Putamen (tissue), 1 donor: ENCODE measurements around the gene PLA2G12A.
A peak's percentile ranks its signal among the peaks of the same experiment; 100 is the strongest.

ENCODE experiments used
- DNase-seq: peaks from one replicate; pipeline ENCODE4 v3.0.0-alpha.2; 2016; ENCODE audit warnings: low spot score

PLA2G12A gene

GRCh38 chr4:109729718-109730618, at the start of gene PLA2G12A:
Gene PLA2G12A, minus strand, starts transcription at chr4:109730070. Its CDS starts 261 bp downstream, at chr4:109729809.
- peak; percentile 78 for DNase-seq

GRCh38 chr4:109764789-109765402, 35.0 kb upstream of the PLA2G12A start:
- DNase-seq = no peak

- DNase-seq = no peak
Observed at GRCh38 chr4:109764376-109764775, 34.5 kb upstream of the PLA2G12A start.

- DNase-seq = no peak
Observed at GRCh38 chr4:109760682-109761081, 30.8 kb upstream of the PLA2G12A start.

DNA sequence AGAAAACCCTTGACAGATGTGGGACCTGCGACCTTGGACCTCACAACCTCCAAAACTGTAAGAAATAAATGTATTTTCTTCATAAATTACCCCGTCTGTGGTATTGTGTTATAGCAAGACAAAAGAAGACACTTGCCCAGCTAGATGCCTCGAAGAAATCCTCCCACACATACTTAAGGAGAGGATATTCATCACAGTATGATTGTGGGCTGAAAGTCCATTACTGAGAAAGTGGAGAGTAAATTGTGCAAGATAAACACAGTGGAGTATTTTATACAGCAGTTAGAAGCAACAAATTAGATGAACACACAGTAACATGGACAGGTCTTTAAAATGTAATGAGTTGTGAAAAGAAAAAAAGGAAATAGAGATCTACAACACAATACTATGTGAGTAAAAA, 25.8 kb upstream of the PLA2G12A start:
- DNase-seq = no peak

DNA sequence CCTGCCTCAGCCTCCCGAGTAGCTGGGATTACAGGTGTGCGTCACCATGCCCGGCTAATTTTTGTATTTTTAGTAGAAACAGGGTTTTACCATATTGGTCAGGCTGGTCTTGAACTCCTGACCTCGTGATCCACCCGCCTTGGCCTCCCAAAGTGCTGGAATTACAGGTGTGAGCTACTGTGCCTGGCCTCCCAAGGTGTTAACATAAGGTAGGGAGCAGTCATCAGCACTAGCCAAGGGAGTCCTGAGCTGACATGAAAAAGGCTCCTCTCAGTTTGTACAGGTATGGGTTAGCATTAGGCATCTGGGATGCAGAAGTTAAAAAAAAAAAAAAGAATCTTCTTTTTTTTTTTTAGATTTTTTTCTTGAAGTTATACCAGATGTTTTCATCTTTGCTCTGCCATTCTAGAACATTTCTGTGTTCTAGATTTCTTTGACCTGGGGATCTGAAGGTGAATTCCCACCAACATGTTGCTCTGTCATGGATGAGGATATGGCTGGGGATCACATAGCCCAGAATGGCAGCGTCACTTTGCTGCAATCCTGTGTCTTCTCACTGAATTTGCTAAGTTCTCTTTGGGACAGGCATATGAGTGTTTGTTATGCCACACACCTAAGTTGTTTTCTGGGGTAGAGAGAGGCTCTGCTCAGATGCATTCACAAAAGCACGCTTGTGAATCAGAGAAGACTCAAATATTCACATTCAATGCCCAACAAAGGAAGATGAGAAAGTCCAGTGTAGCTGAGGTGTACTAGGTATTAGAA, 24.4 kb upstream of the PLA2G12A start:
- no peak for DNase-seq

DNA sequence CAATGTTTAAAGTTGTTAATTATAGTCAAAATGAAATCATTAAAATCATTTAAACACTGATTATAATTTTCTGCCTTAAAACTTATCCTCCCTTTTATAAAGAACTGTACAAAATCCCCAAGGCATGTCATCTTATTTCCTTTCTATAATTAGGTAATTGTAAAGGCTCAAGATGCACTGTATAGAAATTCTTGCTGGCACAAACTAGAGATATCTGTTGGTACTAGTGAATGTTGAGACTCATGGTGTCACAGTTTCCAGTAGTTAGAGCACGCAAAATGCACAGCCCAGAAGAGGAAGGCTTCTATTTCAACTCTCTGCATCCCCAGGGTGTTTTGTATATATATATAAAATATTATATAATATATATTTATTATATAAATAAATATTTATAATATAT, 22.7 kb upstream of the PLA2G12A start:
- no peak for DNase-seq

- DNase-seq = no peak
Observed at GRCh38 chr4:109751852-109752251, 22.0 kb upstream of the PLA2G12A start.

DNA sequence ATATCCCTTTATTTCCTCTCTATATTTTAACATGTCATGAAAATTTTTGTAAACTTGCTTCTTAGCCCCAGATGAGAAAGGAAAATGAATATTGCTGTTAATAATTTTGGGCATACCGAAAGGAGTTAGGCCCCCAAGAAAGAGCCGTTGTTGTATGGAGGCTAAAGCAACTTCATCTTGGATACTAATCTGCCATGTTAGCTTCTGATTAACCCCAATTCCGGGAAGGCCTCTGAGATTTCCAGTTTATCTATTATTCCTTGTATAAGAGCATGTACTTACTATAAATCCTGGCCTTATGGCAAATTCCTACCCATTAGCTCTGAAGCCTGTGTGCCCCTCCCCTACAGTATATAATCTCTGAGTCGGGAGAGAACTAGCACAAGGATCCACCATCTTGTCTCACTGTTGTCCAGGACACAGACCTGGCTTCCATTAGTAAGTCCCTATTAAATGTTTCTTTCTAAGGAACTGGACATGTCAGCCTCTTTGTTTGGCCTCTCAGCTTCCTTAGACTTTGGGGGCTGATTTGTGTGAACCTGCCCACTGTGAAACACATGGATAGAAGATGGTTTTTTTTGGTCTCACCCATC, 20.9 kb upstream of the PLA2G12A start:
- DNase-seq = no peak

DNA sequence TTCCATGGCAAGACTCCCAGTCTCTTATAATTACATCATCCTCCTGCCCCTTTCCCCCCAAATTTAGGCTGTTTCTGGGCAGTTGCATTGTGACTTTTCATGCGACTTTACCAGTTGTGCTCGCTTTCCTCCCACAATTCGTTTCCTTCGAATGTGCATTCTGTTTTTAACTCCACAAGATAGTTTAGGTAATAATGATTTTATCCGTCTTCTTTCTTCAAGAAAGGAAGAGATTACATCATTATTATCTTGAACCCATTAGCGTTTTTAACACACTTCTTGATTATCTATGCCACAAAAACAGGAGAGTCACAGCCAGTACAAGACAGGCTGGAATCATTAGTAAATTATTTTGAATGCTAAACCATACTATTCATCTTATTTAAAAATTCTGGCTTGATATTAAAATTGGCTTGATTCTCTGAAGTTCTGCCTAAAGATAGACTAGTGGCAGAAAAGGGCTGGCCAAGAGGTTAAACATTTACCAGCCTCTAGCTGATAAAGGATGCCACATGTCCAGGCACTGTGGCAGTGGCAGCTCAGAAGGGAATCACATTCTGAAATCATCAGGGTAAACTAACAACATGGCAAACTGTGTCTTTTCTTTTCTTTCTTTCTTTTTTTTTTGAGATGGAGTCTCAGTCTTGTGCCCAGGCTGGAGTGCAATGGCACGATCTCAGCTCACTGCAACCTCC, 19.7 kb upstream of the PLA2G12A start:
- DNase-seq = no peak

- DNase-seq = no peak
Observed at GRCh38 chr4:109748114-109748513, 18.2 kb upstream of the PLA2G12A start.

DNA sequence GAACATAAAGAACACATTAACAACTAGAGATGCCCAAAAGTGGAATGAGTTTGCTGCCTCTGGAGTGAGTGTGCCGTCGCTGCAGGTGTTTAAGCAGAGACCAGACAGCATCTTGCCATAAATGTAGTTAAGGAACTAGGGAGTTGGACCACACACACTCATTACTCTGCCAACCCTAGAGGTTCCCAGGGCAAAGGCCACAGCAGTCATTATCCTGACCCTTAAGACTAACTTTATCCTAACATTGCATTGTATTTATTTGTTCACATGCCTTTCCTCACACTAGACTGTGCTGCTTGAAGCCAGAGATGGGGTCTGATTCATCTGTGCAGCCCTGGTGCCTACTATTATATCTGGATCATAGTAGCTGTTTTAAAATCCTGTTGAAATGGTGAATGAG, 16.9 kb upstream of the PLA2G12A start:
- DNase-seq = no peak

DNA sequence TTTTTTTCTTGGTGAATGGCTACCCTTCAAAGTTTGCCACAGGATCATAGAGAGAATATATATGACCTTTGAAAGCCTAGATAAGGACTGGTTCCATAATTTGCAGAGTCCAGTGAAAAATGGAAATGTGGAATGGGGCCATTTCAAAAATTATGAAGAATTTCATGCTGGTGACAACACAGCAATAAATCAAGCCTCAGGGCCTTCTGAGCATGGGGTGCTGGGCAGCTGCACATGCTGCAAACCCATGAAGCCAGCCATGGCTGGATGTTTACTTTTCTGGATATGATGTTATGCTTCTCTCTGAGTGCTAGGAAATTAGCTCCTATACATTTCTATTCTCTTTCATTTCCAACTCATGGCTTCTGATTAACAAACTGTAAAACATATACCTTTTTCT, 16.0 kb upstream of the PLA2G12A start:
- DNase-seq = no peak

DNA sequence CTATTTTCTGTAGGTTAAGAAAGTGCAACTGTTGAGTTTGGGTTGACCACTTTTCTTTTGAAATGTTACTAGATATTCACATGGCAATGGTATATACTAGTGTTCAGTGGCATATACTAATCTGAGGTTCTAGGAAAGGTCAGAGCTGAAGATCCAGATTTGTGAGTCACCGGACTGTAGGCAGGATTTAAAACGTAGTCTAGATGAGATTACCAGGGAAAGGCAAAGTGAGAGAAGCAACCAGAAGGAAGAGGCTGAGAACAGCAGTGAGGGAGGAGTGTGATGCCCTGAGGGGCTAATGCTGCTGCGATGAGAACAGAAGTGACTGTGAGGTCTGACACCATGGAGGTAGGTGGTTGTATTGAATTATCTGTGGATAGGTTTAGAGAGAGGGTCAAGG, 9.7 kb upstream of the PLA2G12A start:
- DNase-seq = no peak

GRCh38 chr4:109738104-109738872, 8.4 kb upstream of the PLA2G12A start:
- DNase-seq = no peak

DNA sequence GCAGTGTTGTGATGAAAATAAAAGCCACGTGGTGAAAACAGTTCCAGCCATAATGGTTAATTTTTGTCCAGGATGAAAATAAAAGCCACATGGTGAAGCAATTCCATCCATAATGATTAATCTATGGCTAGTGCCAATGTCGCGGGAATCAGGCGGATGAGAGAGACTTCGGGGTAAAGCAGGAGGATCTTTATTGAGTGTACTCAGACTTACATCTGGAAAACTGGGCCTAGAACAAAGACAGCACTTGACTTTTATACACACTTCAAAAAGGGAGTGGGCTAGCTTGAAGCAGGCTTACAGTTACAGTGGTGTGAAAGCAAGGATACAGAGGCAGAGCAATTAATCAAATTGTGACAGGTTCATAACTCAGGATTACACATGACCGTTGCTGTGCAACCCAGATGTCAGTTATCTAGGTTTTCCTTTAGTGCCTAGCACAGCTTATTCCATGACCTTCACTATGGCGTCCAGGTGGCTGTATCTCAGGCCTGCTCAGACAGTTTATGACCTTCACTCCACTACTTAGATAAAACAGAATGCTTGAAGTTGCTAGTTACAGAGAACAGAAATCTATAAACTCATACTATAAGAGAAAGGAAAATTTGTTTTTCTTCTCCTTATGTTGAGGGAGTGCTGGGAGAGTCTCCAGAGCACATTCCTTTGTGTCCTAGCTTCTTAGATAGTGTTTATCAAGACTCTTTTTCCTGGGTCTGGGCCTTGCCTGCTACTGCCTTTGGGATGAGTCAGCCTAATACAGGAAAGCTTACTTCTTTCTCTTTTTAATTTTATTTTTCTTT, 5.9 kb upstream of the PLA2G12A start:
- DNase-seq = no peak

- DNase-seq = no peak
Observed at GRCh38 chr4:109733728-109734127, 3.9 kb upstream of the PLA2G12A start.

- DNase-seq = no peak
Observed at GRCh38 chr4:109730619-109731545, 1.0 kb upstream of the PLA2G12A start.

- peak; percentile 0 for DNase-seq
Observed at GRCh38 chr4:109729117-109729717, 653 bp downstream of the PLA2G12A start.
